LoVo (cell line): ENCODE measurements around the gene MOSMO.
"Not testable (repeated sequence)": the region's sequence is repeated elsewhere in the genome, so short reads cannot be mapped to it uniquely, and the experiment has no call there.

Experiments used
- DNase-seq: peaks from one replicate; pipeline ENCODE4 v3.0.0-alpha.2; 2016; ENCODE audit warnings: low spot score

MOSMO gene

GRCh38 chr16:22093331-22093730 lies 85.4 kb downstream of the MOSMO start:
- DNase-seq: no peak

GRCh38 chr16:22093996-22094395 lies 86.1 kb downstream of the MOSMO start:
- DNase-seq: no peak

- DNase-seq: peak; percentile 64
These were observed 90.7 kb downstream of the MOSMO start for GRCh38 chr16:22098405-22099255.

- DNase-seq: no peak
These were observed 91.5 kb downstream of the MOSMO start for GRCh38 chr16:22099256-22099975.

- DNase-seq: no peak
These were observed 95.5 kb downstream of the MOSMO start for GRCh38 chr16:22103441-22103840.

GRCh38 chr16:22109258-22109898 lies 101.5 kb downstream of the MOSMO start:
- DNase-seq: no peak

GRCh38 chr16:22111629-22112028 lies 103.7 kb downstream of the MOSMO start:
- DNase-seq: not testable (repeated sequence)

GRCh38 chr16:22116095-22116700 lies 108.3 kb downstream of the MOSMO start:
- no peak for DNase-seq

- no peak for DNase-seq
These were observed 109.7 kb downstream of the MOSMO start for GRCh38 chr16:22117609-22118008.

- DNase-seq: no peak
These were observed 112.5 kb downstream of the MOSMO start for GRCh38 chr16:22120440-22120839.

GRCh38 chr16:22122239-22122638 lies 114.3 kb downstream of the MOSMO start:
- no peak for DNase-seq

- DNase-seq: no peak
These were observed 115.2 kb downstream of the MOSMO start for GRCh38 chr16:22123146-22123545.

- no peak for DNase-seq
These were observed 116.0 kb downstream of the MOSMO start for GRCh38 chr16:22123759-22124490.

GRCh38 chr16:22124583-22125284 lies 116.8 kb downstream of the MOSMO start:
- no peak for DNase-seq

- no peak for DNase-seq
These were observed 118.2 kb downstream of the MOSMO start for GRCh38 chr16:22126037-22126558.

- not testable (repeated sequence) for DNase-seq
These were observed 120.6 kb downstream of the MOSMO start for GRCh38 chr16:22128537-22128936.

GRCh38 chr16:22130528-22130927 lies 122.6 kb downstream of the MOSMO start:
- no peak for DNase-seq

- no peak for DNase-seq
These were observed 124.9 kb downstream of the MOSMO start for GRCh38 chr16:22132801-22133200.
